Keratinocyte (primary cell): ENCODE results near the gene SLC39A1.

Source experiments
- EZH2 ChIP-seq: IDR thresholded peaks from one replicate; pipeline ENCODE4 v1.6.1; 2012; ENCODE audit warnings: inconsistent platforms, mild to moderate bottlenecking, low read length, moderate library complexity
- TF ChIP-seq, protein P1 (sequence below), 3 experiments: IDR thresholded peaks in 1 of 3; conservative IDR thresholded peaks in 1 of 3; optimal IDR thresholded peaks in 1 of 3; 2 replicates in 2 of 3; 3 replicates in 1 of 3; pipeline versions ENCODE3 to v1.5.1; 2011; ENCODE audit warnings: low read length in 3 of 3, mild to moderate bottlenecking in 3 of 3, moderate library complexity in 2 of 3, control low read depth in 1 of 3, inconsistent platforms in 1 of 3; ENCODE audit not compliant: insufficient read depth in 2 of 3; ENCODE audit errors: extremely low read depth in 1 of 3

DNA sequence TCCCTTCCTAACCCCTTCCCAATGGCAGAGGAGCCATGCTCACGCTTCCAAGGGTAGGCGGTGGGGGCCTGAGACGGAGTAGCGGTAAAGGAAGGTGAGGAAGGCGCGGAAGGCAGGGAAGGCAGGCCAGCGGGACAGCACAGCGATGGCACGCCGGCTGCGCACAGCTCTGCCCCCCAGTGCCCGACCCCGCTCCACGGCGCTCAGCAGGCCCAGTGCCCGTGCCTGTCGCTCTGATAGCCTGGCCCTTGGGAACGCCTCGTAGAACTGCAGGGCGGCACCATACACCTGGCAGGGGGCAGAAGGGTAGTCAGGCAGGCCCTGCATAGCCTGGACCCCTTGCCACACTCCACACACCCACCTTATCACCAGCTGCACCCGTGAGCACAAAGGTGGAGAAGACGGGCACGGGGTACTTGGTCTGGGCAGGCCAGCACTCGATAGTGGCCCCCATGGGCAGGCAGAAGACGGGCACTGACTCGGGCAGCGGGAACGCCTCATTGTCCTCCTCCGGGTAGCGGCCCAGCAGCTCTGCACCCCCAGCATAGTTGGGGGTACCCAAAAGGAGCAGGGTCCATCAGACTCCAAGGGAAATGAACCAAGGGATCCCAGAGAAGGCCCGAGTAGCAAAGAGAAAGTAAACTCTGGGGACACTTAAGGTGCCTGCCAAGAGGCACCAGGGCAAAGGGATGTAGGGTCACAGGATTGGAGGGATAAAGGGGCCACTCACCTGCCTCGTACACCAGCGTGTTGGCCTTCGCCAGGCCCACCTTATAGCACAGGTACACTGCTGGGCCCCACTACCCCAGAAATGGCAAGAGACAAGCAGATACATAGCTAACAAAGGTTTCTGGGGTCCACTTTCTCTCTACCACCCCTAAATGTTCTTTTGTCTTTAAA, 21.3 kb downstream of the SLC39A1 start:
- TF ChIP-seq, protein P1, sequence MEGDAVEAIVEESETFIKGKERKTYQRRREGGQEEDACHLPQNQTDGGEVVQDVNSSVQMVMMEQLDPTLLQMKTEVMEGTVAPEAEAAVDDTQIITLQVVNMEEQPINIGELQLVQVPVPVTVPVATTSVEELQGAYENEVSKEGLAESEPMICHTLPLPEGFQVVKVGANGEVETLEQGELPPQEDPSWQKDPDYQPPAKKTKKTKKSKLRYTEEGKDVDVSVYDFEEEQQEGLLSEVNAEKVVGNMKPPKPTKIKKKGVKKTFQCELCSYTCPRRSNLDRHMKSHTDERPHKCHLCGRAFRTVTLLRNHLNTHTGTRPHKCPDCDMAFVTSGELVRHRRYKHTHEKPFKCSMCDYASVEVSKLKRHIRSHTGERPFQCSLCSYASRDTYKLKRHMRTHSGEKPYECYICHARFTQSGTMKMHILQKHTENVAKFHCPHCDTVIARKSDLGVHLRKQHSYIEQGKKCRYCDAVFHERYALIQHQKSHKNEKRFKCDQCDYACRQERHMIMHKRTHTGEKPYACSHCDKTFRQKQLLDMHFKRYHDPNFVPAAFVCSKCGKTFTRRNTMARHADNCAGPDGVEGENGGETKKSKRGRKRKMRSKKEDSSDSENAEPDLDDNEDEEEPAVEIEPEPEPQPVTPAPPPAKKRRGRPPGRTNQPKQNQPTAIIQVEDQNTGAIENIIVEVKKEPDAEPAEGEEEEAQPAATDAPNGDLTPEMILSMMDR (optimal IDR thresholded peaks at IDR 0.05 in 1 of 3, IDR thresholded peaks at IDR 0.05 in 1 of 3, conservative IDR thresholded peaks at IDR 0.05 in 1 of 3; ENCODE audit: extremely low read depth in 1 of 3, insufficient read depth in 2 of 3, low read length in 3 of 3): no peak
- TF ChIP-seq EZH2: no peak
